Caco-2 (cell line): ENCODE data around the gene PRDM11. TPM values are rescaled to one million over a fixed set of nuclear protein-coding genes. Genes with fewer than 3 reads are reported as not detected.

Source experiments
- BruUV-seq: library from RNA; stranded (reverse); fragments of 400-500 nt; replicated peaks from 2 replicates; lab custom pipeline; 2021; lab: Mats Ljungman, UMichigan
- CTCF ChIA-PET: fragments of 300-600 bp; sonication (Branson Sonifier 250); formaldehyde crosslinking; loops from one replicate; lab custom pipeline; 2022; ENCODE audit warnings: antibody characterized with exemption; lab: Charles Lee
- POLR2A ChIA-PET: fragments of 300-600 bp; sonication (Branson Sonifier 250); formaldehyde crosslinking; loops from one replicate; lab custom pipeline; 2022; ENCODE audit warnings: antibody characterized with exemption; lab: Charles Lee
- DNase-seq, 2 experiments: peaks; one replicate each; pipeline versions ENCODE4 v3.0.0 to v3.0.0-alpha.2; 2020 to 2022
- H3K27me3 ChIP-seq: replicated peaks from 2 replicates; pipeline ENCODE4 v1.6.0; 2011; ENCODE audit warnings: low read length; ENCODE audit not compliant: control insufficient read depth, insufficient read depth
- H3K36me3 ChIP-seq: 2 replicates; pipeline ENCODE4 v1.5.1; 2011; ENCODE audit warnings: low read length; ENCODE audit not compliant: control insufficient read depth, insufficient read depth
- H3K4me1 ChIP-seq: fragments of 250-450 bp; sonication (Bioruptor Pico); 2 replicates; pipeline ENCODE4 v1.5.1; 2020; ENCODE audit warnings: mild to moderate bottlenecking
- H3K4me3 ChIP-seq: 2 replicates; pipeline ENCODE4 v1.5.1; 2011; ENCODE audit warnings: low read depth, mild to moderate bottlenecking, control low read depth, low read length
- H3K9me3 ChIP-seq: fragments of 250-450 bp; sonication (Bioruptor Pico); 2 replicates; pipeline ENCODE4 v1.5.1; 2020; ENCODE audit warnings: mild to moderate bottlenecking, moderate library complexity
- H3K27ac Mint-ChIP-seq: one replicate; pipeline ENCODE4 v1.8.0; 2022; ENCODE audit warnings: mixed read lengths; ENCODE audit not compliant: unreplicated experiment
- H3K27me3 Mint-ChIP-seq: one replicate; pipeline ENCODE4 v1.8.0; 2022; ENCODE audit warnings: mixed read lengths; ENCODE audit not compliant: insufficient read depth, unreplicated experiment
- H3K36me3 Mint-ChIP-seq: one replicate; pipeline ENCODE4 v1.8.0; 2022; ENCODE audit warnings: mild to moderate bottlenecking, mixed read lengths; ENCODE audit not compliant: insufficient read depth, unreplicated experiment
- H3K4me1 Mint-ChIP-seq: one replicate; pipeline ENCODE4 v1.8.0; 2022; ENCODE audit warnings: low read depth, mixed read lengths; ENCODE audit not compliant: unreplicated experiment
- H3K4me3 Mint-ChIP-seq: one replicate; pipeline ENCODE4 v1.8.0; 2022; ENCODE audit warnings: mild to moderate bottlenecking, moderate library complexity, mixed read lengths; ENCODE audit not compliant: unreplicated experiment
- H3K9me3 Mint-ChIP-seq: one replicate; pipeline ENCODE4 v1.8.0; 2022; ENCODE audit warnings: mixed read lengths; ENCODE audit not compliant: unreplicated experiment
- intact Hi-C: fragments of 100-400 bp; cut with micrococcal nuclease; formaldehyde crosslinking; loops from one replicate; pipeline ENCODE4 v1.10.0; 2022; ENCODE audit not compliant: unreplicated experiment
- total RNA-seq: library from RNA; stranded (reverse); gene quantifications from 2 replicates; pipeline ENCODE4 v1.2.3, GENCODE V29; 2022
- TF ChIP-seq, protein P1 (sequence below), 2 experiments: fragments of 200-600 bp in 1 of 2; IDR thresholded peaks; 1 replicate in 1 of 2; 2 replicates in 1 of 2; pipeline versions ENCODE4 v1.5.1 to v1.8.0; 2011 to 2022; ENCODE audit warnings: antibody characterized with exemption in 1 of 2, control low read depth in 1 of 2, inconsistent platforms in 1 of 2, low read depth in 1 of 2, low read length in 1 of 2, mild to moderate bottlenecking in 1 of 2, moderate library complexity in 1 of 2; ENCODE audit not compliant: insufficient read depth in 1 of 2, severe bottlenecking in 1 of 2, unreplicated experiment in 1 of 2

PRDM11 gene
- total RNA-seq, 1 experiment from 2014 or later: 11.8 TPM

GRCh38 chr11:45239733-45240132 is 93.3 kb downstream of the PRDM11 start:
- CTCF ChIA-PET: no interaction called here
- POLR2A ChIA-PET: no interaction called here
- Mint-ChIP-seq H3K9me3 (no peaks in the 10 kb centered on the region), H3K4me3 (no peak overlapping the region), H3K27me3 (peaks cover 9% of the 10 kb centered on the region), H3K36me3 (no peaks in the 10 kb centered on the region), H3K27ac (no peak overlapping the region), H3K4me1 (no peaks in the 10 kb centered on the region)
- TF ChIP-seq, protein P1, sequence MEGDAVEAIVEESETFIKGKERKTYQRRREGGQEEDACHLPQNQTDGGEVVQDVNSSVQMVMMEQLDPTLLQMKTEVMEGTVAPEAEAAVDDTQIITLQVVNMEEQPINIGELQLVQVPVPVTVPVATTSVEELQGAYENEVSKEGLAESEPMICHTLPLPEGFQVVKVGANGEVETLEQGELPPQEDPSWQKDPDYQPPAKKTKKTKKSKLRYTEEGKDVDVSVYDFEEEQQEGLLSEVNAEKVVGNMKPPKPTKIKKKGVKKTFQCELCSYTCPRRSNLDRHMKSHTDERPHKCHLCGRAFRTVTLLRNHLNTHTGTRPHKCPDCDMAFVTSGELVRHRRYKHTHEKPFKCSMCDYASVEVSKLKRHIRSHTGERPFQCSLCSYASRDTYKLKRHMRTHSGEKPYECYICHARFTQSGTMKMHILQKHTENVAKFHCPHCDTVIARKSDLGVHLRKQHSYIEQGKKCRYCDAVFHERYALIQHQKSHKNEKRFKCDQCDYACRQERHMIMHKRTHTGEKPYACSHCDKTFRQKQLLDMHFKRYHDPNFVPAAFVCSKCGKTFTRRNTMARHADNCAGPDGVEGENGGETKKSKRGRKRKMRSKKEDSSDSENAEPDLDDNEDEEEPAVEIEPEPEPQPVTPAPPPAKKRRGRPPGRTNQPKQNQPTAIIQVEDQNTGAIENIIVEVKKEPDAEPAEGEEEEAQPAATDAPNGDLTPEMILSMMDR (IDR thresholded peaks at IDR 0.05; ENCODE audit: insufficient read depth in 1 of 2, low read depth in 1 of 2, low read length in 1 of 2, severe bottlenecking in 1 of 2, unreplicated experiment in 1 of 2): no peak
- Histone ChIP-seq H3K4me3 (no peak overlapping the region), H3K9me3 (no peaks in the 10 kb centered on the region), H3K36me3 (no peaks in the 10 kb centered on the region), H3K4me1 (no peaks in the 10 kb centered on the region), H3K27me3 (no peaks in the 10 kb centered on the region)
- no TSS peak for BruUV-seq
- intact Hi-C loops: loop anchor here (10.0 kb wide), 1 partner anchor 55 kb away; no protein-coding TSS in a partner anchor
- DNase-seq: no peak

- Mint-ChIP-seq H3K4me3 (no peak overlapping the region), H3K36me3 (no peaks in the 10 kb centered on the region), H3K9me3 (no peaks in the 10 kb centered on the region), H3K27me3 (no peaks in the 10 kb centered on the region), H3K4me1 (peaks cover 7% of the 10 kb centered on the region), H3K27ac (no peak overlapping the region)
- no peaks in the 10 kb centered on the region for H3K9me3 ChIP-seq
- H3K4me1 ChIP-seq: peaks cover 7% of the 10 kb centered on the region; the same call in 1 of the 2 replicates
- no peaks in the 10 kb centered on the region for H3K27me3 ChIP-seq
- BruUV-seq: no TSS peak
- DNase-seq: no peak
- ChIA-PET POLR2A (no interaction called here), CTCF (interaction anchor here (0.6 to 2.2 kb wide), 3 partner anchors 10 to 176 kb away, joined by 4 to 11 read pairs (median 6); no protein-coding TSS in a partner anchor)
- no peaks in the 10 kb centered on the region for H3K36me3 ChIP-seq
- TF ChIP-seq, protein P1 (IDR thresholded peaks at IDR 0.05; ENCODE audit: insufficient read depth in 1 of 2, low read depth in 1 of 2, low read length in 1 of 2, severe bottlenecking in 1 of 2, unreplicated experiment in 1 of 2): no peak
- intact Hi-C loops: no loop called here
- no peak overlapping the region for H3K4me3 ChIP-seq
Observed at GRCh38 chr11:45243967-45244366, 97.5 kb downstream of the PRDM11 start.

DNA sequence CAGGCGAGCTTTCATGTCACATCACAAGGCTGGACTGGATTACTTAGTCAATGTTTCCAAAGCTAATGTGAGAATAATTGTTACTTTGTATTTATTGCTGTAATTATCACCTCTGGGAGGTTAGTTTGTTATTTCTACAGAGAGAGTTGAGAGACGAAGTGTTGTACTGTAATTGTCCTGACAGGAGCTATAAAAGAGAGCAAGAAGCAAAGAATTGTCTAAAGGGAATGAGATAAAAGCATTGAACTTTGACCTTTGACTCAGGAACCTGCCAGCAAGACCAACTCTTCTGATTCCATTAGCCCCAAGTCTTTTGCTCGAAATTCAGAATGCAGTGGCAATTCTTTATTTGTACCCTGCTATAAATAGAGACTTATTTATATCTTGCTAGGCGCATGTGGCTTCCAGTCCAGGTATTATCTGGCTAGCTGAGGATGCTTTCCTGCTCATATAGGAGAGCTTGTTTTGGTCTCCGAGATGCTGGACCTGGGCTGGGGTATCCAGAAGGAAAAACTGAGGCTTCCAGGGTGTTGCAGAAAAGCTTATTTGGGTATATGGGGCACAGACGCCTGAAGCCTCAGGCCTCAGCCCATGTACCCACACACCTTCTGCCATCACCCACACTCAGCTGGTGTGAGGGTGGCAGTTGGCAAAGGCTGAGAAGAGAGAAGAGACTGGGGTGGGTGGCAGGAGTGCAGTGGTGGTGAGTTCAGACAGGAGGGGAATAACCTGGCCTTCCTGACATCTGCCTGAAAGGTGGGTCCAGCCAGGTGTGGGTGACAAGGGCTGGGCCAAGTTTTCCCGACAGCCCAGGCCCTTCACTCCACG is 99.0 kb downstream of the PRDM11 start:
- Mint-ChIP-seq H3K9me3 (no peaks in the 10 kb centered on the region), H3K36me3 (no peaks in the 10 kb centered on the region), H3K4me3 (no peak overlapping the region), H3K27ac (no peak overlapping the region), H3K27me3 (no peaks in the 10 kb centered on the region), H3K4me1 (peaks cover 7% of the 10 kb centered on the region)
- CTCF ChIA-PET: interaction anchor here (1.0 to 2.2 kb wide), 3 partner anchors 12 to 135 kb away, joined by 4 to 11 read pairs (median 6); no protein-coding TSS in a partner anchor
- intact Hi-C loops: no loop called here
- Histone ChIP-seq H3K9me3 (no peaks in the 10 kb centered on the region), H3K4me3 (no peak overlapping the region), H3K27me3 (no peaks in the 10 kb centered on the region), H3K36me3 (no peaks in the 10 kb centered on the region), H3K4me1 (peaks cover 7% of the 10 kb centered on the region; the same call in 1 of the 2 replicates)
- POLR2A ChIA-PET: no interaction called here
- TF ChIP-seq, protein P1 (IDR thresholded peaks at IDR 0.05; ENCODE audit: insufficient read depth in 1 of 2, low read depth in 1 of 2, low read length in 1 of 2, severe bottlenecking in 1 of 2, unreplicated experiment in 1 of 2): no peak
- BruUV-seq: no TSS peak
- DNase-seq: no peak
